ENCODE results near the gene RAB44. TPM values are rescaled to one million over a fixed set of nuclear protein-coding genes. Genes with fewer than 3 reads are reported as not detected.

Gene RAB44
- polyA plus RNA-seq, 1 experiment: 0.04 TPM

DNA sequence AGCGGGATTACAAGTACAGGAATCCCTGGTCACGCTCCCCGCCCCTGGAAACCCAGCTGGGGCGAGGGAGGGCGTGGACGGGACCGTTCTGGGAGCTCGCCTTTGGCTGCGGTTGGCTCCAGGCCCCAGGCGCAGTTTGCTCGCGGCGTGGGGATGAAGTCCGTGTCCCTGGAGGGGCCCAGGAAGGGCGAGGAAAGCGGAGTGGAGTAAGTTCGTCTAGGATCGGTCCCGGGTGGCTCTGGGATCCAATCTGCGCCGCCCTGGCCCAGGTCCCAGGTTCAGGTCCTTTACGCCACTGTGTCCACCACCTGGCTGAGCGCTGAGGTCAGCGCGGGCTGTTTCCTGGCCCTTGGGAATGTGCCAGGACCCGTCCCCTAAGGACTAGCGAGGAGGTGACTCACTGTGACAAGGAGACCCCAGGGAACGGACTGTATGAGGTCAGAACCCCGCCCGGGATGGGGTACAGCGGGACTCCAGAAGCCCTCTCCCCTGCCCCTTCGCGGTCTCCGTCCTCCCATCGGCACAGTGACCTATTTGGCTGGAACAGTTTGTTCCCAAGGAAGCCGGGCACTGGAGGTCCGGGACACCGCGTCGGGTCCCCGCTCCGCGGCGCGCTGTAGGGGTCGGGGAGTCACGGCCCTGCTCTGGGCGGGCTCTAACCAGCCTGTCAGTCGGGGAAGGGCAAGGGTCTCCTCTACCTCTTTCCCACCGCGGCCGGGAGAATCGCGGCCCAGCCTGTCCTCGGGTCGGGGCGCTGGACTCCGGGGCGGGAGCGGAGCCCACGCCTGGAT lies 18.4 kb upstream of the RAB44 start:
- TF ChIP-seq, protein P1, sequence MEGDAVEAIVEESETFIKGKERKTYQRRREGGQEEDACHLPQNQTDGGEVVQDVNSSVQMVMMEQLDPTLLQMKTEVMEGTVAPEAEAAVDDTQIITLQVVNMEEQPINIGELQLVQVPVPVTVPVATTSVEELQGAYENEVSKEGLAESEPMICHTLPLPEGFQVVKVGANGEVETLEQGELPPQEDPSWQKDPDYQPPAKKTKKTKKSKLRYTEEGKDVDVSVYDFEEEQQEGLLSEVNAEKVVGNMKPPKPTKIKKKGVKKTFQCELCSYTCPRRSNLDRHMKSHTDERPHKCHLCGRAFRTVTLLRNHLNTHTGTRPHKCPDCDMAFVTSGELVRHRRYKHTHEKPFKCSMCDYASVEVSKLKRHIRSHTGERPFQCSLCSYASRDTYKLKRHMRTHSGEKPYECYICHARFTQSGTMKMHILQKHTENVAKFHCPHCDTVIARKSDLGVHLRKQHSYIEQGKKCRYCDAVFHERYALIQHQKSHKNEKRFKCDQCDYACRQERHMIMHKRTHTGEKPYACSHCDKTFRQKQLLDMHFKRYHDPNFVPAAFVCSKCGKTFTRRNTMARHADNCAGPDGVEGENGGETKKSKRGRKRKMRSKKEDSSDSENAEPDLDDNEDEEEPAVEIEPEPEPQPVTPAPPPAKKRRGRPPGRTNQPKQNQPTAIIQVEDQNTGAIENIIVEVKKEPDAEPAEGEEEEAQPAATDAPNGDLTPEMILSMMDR (IDR thresholded peaks at IDR 0.05; ENCODE audit: insufficient read depth, low read depth, low read length): no peak
- ChIA-PET POLR2A (interaction anchor here (0.6 to 3.2 kb wide), 6 partner anchors 8 to 260 kb away, joined by 3 to 28 read pairs (median 3); no protein-coding TSS in a partner anchor), CTCF (interaction anchor here (0.7 to 5.2 kb wide), 14 partner anchors 8 to 544 kb away, joined by 3 to 32 read pairs (median 3); no protein-coding TSS in a partner anchor)
- H3K36me3 ChIP-seq (ENCODE audit: control insufficient read depth, insufficient read depth, low read length): peaks cover 22% of the 10 kb centered on the region
- no peaks in the 10 kb centered on the region for H3K27me3 ChIP-seq (ENCODE audit: control insufficient read depth, insufficient read depth, low read length)
- H3K4me3 ChIP-seq (ENCODE audit: low read depth, low read length): peak overlapping the region; percentile 79
- no peak for DNase-seq (ENCODE audit: low read depth)

- ChIA-PET POLR2A (interaction anchor here (0.6 kb wide), 1 partner anchor 1424 kb away, joined by 3 read pairs; no protein-coding TSS in a partner anchor), CTCF (interaction anchor here (1.0 to 5.2 kb wide), 7 partner anchors 42 to 83 kb away, joined by 4 to 32 read pairs (median 7); no protein-coding TSS in a partner anchor)
- DNase-seq (ENCODE audit: low read depth): no peak
- Histone ChIP-seq H3K4me3 (ENCODE audit: low read depth, low read length) (peak overlapping the region; percentile 40), H3K27me3 (ENCODE audit: control insufficient read depth, insufficient read depth, low read length) (no peaks in the 10 kb centered on the region), H3K36me3 (ENCODE audit: control insufficient read depth, insufficient read depth, low read length) (peaks cover 47% of the 10 kb centered on the region)
- TF ChIP-seq, protein P1 (IDR thresholded peaks at IDR 0.05; ENCODE audit: insufficient read depth, low read depth, low read length): no peak
Observed at GRCh38 chr6:36682328-36683144, 15.1 kb upstream of the RAB44 start.

- no peak overlapping the region for H3K4me3 ChIP-seq (ENCODE audit: low read depth, low read length)
- peaks cover 47% of the 10 kb centered on the region for H3K36me3 ChIP-seq (ENCODE audit: control insufficient read depth, insufficient read depth, low read length)
- CTCF ChIA-PET: interaction anchor here (1.0 to 5.2 kb wide), 6 partner anchors 41 to 82 kb away, joined by 4 to 32 read pairs (median 10); no protein-coding TSS in a partner anchor
Observed at GRCh38 chr6:36683145-36683655, 14.4 kb upstream of the RAB44 start.

DNA sequence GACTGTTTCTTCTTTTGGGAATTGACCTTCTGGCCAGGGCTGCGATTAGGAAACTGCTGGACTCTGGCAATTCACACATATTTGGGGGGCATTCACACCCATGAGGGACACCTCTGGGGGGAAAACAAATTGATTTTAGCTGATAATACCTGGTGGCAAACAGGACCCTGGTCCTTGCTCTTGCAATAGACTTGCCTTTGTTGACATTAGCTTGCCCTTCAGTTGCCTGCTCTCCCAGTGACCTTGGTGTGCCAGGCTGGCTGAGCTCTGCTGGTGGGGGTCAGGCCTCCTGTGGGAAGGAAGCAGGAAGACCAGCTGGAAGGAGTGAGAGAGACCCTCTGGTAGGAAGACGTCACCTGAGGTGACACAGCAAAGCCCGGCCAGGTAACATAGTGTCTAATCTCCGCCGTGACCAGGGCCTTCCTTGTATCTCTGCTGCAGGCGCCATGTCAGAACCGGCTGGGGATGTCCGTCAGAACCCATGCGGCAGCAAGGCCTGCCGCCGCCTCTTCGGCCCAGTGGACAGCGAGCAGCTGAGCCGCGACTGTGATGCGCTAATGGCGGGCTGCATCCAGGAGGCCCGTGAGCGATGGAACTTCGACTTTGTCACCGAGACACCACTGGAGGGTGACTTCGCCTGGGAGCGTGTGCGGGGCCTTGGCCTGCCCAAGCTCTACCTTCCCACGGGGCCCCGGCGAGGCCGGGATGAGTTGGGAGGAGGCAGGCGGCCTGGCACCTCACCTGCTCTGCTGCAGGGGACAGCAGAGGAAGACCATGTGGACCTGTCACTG lies 13.8 kb upstream of the RAB44 start:
- H3K27me3 ChIP-seq (ENCODE audit: control insufficient read depth, insufficient read depth, low read length): no peaks in the 10 kb centered on the region
- TF ChIP-seq, protein P1 (IDR thresholded peaks at IDR 0.05; ENCODE audit: insufficient read depth, low read depth, low read length): no peak
- DNase-seq (ENCODE audit: low read depth): no peak
- no peak overlapping the region for H3K4me3 ChIP-seq (ENCODE audit: low read depth, low read length)
- H3K36me3 ChIP-seq (ENCODE audit: control insufficient read depth, insufficient read depth, low read length): peaks cover 47% of the 10 kb centered on the region
- POLR2A ChIA-PET: interaction anchor here (0.6 to 1.1 kb wide), 4 partner anchors 9 to 76 kb away, joined by 4 to 10 read pairs (median 6); no protein-coding TSS in a partner anchor
- CTCF ChIA-PET: interaction anchor here (0.6 to 5.2 kb wide), 7 partner anchors 41 to 80 kb away, joined by 3 to 32 read pairs (median 5); no protein-coding TSS in a partner anchor

More at GRCh38 chr6:36683145-36683655, 14.4 kb upstream of the RAB44 start:
- POLR2A ChIA-PET: interaction anchor here (0.6 to 1.1 kb wide), 3 partner anchors 9 to 77 kb away, joined by 4 to 10 read pairs (median 4); no protein-coding TSS in a partner anchor
- DNase-seq (ENCODE audit: low read depth): no peak
- H3K27me3 ChIP-seq (ENCODE audit: control insufficient read depth, insufficient read depth, low read length): no peaks in the 10 kb centered on the region
- TF ChIP-seq, protein P1 (IDR thresholded peaks at IDR 0.05; ENCODE audit: insufficient read depth, low read depth, low read length): no peak
